ENCODE data around the gene SLC32A1.

Gene SLC32A1, protein sequence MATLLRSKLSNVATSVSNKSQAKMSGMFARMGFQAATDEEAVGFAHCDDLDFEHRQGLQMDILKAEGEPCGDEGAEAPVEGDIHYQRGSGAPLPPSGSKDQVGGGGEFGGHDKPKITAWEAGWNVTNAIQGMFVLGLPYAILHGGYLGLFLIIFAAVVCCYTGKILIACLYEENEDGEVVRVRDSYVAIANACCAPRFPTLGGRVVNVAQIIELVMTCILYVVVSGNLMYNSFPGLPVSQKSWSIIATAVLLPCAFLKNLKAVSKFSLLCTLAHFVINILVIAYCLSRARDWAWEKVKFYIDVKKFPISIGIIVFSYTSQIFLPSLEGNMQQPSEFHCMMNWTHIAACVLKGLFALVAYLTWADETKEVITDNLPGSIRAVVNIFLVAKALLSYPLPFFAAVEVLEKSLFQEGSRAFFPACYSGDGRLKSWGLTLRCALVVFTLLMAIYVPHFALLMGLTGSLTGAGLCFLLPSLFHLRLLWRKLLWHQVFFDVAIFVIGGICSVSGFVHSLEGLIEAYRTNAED

DNA sequence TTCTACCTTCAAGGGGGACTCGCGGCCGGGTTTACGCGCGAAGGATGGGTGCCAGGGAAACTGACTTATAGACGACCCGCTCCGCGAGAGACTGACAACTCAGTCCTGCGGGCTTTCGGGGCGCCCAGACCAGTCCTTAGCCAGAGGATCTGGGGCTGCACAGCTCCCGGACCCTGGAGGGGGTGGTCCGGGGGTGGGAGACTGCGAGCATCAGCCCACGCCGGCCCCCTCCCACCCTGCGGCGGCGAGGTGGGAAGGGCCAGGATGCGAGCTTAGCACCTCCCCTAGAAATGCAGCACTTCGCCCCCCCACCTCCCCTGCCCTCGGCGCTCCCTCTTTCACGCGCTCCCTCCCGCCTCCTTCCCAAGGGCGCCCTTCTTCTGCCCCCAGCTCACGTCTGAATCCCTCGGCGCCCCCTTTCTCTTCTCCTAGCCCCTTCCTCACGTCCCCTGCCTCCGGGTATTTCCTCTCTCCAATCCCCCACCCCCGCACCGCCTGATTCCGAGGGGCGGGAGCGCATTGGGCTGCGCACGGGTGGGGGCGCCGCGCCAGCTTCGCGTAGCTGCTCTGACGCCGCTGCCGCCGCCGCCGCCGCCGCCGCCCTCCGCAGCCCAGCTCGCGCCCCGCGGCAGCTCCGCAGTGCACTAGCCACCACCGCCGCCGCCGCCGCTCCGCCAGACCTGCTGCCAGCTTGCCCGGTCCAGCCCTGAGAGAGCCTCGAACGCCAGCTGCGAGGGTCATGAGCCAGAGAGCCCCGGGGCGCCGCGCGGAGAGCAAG lies at the start of gene SLC32A1:
Gene SLC32A1 (plus strand): TSS at position 639 of the 778 bp plus-strand sequence. CDS start 239 bp downstream, outside the sequence.
- no peak for DNase-seq

DNA sequence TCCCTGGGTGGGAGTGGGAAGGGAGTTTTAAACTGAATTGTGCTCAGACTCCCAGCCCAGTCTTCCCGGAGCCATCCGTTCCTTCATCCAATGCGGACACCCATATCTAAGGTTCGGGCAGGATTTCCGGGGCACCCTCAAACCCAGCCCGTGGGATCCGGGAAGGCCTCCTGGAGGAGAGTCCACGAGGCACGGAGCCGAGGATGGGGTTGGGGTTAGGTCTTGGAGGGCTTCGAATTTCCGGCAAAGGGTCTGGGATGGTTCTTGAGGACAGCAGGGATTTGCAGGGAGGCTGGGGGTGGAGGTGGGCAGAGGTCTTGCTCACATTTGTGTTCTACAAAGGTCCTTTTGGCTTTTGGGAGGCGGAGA lies 49.5 kb upstream of the SLC32A1 start:
- no peak for DNase-seq

DNA sequence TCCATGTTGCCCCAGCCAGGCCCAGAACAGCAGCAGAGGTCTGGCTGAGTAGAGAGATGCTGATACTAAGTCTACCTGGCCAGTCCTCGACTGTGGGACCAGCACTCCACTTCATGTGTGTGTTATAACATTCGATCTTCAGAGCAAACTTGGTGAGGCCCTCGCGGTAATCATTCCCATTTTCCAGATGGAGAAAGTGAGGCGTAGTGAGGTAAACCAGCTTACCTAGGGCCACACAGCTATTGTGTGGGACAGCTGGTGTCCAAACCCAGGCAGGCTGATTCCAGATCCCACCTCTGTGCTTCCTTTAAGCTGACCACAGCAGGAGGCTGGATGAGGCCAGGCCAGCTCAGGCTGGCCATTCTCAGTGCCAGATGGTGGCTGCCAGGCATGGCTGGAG lies 47.7 kb upstream of the SLC32A1 start:
- DNase-seq = no peak

DNA sequence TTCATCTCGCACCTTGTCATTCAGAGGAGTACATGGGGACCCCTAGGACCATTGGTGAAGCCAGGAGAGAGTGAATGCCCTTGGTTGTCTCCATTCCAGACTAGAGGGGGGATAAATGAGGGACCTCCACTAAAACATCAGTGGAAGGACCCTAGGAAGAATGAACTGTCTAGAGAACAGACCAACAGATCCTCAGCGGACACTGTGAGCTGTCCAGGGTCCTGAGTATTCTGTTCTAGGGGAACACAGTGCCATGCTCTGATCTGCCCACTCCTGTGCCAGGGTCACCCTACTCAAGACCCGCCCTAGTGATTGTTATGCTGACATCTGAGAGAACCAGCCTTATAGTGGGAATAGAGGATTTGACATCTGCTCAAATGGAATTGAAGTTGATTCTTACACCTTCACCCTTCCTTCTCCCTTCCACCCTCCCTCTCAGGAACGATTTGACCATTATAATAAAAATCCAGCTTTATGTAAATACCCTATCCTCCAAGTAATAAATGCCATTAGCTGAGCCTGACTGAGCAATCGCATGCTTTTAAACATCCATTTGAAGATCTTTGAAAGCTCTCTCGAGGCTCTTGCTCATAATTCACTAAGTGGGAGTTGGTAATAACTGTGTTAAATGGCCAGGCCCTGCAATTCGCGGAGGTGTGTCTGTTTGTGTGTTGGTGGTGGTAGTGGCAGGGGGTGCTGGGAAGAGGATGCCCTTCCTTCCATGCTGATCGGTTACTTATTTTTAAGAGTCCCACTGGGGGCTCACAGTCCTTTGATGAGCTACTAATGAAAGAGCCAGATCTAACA lies 43.6 kb upstream of the SLC32A1 start:
- no peak for DNase-seq

DNA sequence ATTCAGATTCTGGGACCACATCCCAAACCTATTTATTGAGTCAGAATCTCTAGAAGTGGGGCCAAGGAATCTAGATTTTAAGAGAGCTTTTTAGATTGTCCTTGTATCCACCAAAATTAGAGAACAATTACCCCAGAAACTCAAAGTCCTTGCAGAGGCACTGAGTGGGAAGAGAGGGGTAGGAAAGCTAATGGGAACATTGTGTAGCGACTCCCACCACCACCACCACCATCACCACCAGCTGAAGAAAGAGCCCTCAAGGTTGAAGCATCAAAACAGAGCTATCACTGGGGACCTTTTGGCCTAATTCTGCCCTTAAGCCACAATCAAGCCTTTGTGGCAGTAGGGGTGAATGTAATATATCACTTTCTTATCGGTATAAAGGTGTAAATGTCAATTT lies 39.0 kb upstream of the SLC32A1 start:
- DNase-seq = no peak

DNA sequence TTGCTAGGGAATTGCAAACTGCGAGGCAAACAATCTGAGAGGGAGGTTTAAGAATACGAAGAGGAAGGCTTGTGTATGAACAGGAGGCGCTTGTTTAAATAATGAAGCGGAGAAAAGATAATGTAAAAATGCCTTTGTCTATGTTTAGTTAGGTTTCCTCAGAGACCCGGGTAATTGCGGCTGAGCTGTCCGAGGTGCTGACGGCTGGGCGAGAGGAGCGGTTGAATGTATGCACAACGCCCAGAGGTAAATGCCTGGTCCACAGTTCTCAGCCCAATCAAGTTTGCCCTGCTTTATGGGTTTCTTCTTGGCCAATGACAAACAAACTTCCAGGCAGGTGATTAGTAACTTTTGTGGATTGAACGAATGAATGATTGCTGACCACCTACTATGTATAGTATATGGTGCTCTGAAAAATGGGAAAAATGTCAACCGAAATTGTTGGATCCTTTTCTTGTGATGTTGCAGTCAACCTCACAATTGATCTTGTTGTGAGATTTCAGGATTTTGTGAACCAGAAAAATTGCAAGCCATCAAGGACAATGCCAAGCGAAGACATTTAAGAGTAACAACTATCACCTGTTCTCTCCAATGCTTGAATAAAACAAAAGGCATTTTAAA lies 38.3 kb upstream of the SLC32A1 start:
- DNase-seq = peak in 1 of 2 donors; percentile 18

DNA sequence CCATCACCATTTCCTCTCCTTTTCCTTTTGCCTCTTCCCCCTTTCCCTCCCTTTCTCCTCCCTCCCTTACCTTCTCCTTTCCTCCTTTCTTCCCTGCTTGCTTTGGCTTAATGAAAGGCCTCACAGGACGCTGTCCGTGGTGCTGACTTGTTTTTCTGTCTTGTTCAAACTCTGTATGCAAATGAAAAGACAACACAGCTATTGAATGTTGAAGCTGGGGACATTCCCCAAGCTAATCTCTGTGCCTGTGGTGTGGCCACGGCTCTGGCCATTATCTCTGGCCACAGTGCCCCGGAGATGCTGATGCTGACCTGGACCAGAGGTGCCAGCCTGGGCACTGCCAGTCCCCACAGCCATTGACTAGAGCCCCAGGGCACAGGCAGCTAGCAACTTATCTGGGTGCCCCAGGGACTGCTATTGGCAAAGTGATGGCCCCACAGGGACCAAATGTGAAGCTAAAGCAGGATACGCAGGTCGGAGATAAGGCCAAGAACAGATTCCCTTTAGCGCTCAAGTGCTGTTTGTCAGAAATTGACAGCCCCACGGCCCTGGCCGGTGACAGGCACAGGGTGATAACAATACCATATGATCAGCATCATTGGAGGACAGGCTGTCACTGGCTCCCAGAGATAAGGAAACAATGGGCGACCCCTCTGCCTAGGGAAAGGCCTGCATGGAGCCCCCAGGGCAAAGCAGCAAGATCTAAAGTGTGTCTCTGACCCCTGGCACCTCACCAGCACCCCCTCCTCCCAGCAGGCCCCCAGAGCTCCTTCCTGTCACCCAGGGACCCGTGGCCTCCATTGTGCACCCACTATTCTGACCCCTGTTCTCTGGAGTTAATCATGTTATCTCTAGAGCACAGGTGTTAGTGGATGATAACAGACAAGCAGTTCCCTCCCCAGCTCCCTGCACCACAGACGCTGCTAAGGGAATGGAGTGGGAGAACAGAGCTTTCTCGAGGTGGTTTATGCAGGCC lies 31.6 kb upstream of the SLC32A1 start:
- DNase-seq = peak; percentile 28 to 48

DNA sequence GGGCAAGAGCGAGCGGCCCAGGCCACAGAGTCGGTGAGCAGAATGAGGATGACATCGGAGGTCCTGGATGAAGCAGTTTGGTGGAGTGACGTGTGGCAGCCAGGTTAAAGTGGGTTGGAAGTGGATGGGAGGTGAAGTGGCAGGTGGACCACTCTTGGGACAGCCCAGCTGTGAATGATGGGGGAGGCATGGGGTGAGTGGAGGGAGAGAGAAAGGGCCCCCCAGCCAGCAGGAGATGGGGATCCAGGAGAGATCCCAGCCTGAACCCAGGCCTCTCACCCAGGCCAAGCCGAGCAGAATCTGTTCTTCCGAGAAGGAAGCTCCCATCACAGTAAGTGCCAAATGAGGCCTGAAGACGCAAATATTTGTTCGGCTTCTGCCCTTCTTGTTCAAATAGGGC lies 27.0 kb upstream of the SLC32A1 start:
- DNase-seq = no peak

DNA sequence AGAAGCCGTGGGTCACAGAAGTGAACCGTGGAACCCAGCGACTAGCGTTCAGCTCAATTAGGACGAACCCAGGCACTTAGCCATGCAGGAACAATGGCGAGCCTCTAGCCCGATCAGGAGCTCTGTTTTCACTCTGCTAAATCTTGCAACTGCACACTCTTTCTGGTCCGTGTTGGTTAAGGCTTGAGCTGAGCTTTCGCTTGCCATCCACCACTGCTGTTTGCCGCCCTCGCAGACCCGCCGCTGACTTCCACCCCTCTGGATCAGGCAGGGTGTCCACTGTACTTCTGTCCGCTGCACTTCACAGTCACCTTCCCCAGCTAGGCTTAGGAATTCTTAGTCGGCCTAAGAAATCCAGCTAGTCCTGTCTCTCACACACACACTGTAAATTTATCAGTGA lies 25.7 kb upstream of the SLC32A1 start:
- no peak for DNase-seq

DNA sequence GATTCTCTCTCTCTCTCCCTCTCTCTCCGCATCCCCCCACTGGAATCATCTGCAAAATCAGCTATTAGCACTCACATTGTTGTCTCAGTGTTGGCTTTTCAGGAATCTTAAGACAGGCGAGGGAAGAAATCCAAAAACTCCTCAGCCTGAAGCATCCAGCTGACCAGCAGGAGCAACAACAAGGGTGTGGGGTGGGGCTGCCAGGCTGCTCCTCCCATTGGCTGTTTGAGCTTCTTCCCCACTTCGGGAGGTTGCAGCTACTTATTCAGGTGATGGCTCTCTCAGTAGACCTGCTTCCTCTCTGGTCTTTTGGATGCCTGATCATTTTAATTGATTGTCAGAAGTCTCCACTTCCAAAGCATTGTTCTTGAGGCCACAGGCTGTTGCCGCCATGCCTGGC lies 24.1 kb upstream of the SLC32A1 start:
- DNase-seq = no peak

DNA sequence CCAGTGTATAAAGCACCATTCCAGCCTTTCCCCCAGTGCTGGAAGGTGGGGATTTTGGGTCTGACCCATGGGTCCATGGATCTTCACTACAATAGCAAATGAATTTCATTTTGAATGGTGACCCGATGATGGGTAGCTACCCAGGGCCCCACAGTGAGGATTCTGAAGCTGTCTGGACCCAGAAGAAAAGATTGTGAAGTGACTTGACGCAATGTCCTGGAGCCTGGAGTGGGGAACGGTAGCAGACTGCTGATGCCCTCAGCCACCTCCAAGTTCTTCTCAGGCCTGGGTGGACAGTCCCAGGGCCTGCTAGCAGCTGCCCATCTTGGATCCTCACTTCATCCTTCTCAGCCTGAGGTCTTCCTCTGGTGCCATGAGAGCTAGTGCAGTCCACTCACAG lies 23.4 kb upstream of the SLC32A1 start:
- no peak for DNase-seq

DNA sequence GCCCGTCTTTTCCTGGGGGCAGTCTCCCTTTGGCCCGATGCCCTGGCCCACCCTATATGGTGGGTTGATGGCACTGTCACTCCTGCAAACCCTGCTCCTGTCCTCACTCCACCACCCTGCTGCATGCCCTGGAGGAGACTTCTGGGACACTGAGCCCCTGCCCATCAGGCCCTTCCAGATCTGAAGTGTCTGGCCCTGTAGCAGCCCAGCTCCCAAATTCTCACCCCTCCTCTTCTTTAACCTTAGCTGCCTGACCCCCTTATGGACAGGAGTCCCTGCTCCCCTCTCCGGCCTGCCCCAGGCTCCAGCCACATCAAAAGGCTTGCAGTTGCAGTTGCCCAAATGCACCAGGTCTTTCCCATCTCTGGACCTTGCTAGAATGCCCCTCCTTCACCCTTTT lies 20.8 kb upstream of the SLC32A1 start:
- DNase-seq = no peak

DNA sequence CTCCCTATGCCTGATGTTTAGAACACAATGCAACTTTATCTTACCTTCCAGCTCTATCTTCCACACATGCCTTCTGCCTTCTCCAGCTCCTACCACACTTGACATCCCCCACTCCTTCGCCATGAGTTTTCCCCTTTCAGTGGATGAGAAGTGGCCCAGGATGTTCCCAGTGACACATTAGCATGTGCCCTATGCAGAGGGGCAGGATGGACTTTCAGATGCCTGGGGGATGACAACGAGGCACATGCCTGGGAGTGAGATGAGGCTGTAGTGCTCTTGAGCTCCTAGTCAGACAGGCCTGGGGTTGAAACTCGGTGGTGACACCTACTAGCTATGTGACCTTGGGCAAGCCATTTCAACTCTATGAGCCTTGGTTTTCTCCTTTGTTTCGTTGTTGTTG lies 20.1 kb upstream of the SLC32A1 start:
- no peak for DNase-seq

DNA sequence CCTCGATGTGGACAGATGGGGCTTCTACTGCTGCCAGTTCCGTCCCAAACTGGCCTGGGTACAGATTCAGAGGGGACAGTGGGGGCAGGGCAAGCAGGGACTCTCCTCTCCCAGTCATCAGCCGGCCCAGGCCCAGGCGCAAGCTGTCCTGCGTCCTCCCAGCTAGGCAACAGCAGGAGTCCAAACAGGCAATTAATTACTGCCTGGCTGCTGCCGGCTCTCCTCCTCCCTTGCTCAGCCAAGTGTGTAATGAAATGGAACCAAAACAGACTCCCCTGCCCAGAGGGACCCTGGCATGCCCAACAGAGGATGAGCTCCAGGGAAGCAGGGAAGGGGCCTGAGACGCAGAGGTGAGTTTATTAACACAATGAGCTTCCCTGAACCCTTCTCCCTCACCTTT lies 17.8 kb upstream of the SLC32A1 start:
- DNase-seq = no peak

DNA sequence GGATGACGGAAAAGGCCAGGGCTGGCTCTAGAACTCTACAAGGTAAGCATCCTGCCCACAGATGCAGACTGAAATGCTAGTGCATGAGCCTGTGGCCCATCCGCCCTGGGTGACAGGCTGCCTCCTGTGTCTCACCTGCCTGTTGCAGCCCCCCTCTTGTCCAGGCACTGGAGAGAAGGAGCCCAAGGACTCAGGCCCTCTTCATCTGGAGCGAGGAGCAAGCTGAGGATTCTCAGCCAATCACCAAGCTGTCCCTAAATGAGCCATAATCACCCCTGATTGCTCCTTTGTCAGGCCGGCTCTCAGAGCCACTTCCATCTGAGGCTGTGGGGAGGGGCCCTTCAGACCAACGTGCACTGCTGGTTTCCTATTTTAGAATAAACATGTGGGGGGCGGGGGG lies 10.0 kb upstream of the SLC32A1 start:
- DNase-seq = no peak

DNA sequence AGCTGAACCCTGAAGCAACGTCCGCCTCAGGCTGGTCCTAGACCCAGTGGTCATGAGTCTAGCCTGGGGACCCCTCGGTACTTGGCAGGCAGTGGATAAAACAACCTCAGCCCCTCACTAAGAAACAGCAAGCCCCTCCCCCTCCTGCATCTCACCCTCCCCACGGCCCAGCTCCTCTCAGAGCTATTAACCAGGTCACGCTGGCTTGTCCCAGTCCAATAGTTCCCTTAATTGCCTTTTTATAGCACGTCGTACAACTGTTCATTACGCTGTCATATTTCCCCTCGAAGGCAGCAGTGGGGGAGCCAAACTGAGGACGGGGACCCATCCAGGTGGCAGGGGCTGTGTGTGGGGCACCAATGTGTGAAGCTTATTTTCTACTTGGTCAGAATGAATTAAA lies 8.6 kb upstream of the SLC32A1 start:
- no peak for DNase-seq

DNA sequence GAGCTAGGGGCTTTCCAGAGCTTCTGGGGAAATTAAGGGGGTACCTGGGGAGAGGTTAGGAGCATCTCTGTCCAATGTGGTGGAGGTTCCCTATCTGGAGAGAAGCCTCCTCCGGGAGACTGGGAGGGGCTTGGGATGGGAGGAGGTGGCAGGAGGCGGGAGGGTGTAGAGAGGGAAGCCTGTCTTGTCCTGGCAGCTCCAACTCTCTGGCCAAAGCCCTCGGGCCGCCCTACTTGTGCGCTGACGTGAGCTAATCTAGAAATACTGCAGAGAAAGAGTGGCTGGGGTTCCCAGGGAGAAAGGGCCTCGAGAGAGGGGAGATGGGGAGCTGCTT lies 1.6 kb upstream of the SLC32A1 start:
- no peak for DNase-seq

DNA sequence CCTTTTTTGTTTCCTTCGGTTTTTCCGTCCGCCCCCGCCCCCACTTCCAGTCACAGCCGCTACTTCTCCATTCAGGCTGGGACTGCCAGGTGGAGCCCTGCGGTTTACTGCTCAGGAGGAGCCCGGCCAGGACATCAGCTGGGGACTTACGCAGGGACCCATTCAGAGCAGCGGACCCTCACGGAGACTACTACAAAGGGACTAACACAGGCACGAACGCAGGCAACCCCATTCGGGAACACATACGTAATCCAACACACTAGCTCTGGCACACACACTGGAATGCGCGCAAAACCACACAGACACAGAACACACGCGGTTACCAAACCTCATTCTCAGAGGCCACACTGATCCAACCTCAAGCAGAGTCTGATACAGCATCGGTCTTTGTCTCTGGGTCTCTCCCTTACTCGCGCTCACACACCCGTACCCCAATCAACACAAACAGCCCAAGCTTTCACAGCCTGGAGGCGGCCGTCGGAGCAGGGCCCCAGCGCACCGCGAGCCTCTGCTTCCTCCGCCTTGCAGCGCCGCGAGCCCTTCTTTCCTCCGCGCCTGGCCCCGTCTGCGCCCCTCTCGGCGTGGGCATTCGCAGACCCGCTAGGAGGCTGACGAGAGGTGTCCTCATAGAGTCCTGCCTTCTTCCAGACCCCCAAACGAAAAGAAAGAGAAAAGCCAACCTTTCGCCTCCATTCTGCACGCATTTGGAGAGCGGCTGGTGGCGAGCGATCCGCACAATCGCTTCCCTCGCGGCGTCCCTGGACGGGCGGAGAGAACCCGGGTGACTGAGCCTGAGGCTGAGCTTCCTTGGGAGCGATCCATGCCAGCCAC lies 1.1 kb upstream of the SLC32A1 start:
- DNase-seq = no peak

DNA sequence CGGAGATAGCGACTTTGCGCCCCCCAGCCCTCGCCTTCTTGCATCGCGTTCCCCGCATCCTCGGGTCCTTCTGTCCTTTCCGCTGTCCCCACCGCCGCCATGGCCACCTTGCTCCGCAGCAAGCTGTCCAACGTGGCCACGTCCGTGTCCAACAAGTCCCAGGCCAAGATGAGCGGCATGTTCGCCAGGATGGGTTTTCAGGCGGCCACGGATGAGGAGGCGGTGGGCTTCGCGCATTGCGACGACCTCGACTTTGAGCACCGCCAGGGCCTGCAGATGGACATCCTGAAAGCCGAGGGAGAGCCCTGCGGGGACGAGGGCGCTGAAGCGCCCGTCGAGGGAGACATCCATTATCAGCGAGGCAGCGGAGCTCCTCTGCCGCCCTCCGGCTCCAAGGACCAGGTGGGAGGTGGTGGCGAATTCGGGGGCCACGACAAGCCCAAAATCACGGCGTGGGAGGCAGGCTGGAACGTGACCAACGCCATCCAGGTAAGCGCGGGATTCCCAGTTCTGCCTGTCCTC lies 401 bp downstream of the SLC32A1 start:
- DNase-seq = no peak

DNA sequence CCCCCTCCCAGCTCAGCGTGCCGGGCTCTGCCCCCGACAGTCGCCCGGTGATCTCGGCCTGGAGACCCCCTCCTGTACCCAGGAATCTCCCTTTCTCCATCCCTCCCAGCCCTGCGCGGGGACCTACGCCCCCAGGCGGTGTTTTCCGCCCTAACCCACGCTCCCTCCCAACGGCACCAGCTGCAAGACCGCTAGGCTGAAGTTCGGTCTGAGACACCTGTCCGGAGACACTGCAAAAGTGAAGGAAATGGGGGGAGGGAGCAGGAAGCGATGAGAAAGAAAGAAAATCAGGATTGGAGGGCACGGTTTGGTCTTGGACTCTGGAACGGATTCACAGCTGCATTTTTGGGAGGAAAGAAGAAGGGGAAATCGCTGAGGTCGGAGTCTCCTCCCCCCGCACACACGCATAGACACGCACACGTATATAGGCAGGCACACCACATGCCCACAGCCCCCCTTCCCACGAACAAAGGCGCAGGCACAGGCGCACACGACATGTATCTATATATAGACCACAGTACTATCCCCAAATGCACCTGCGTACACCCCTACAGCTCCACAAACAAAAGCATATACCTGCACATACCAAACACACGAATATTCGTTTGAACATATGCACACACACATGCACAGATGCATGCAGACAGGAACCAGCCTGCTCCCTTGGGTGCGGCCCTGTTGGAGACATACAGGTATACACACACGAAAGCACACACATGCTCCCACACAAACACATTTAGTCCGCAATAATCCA lies 1.0 kb downstream of the SLC32A1 start:
- DNase-seq = no peak
